GM08714 (cell line): Measurements from ENCODE around the gene GOLT1A.

Experiments
- H3K4me3 ChIP-seq: fragments of 200-500 bp; sonication (Bioruptor generic); 2 replicates; pipeline ENCODE4 v1.5.1; 2014; ENCODE audit warnings: mild to moderate bottlenecking, low read length, inconsistent platforms
- ZNF274 ChIP-seq: IDR thresholded peaks from 2 replicates; pipeline ENCODE4 v1.6.1; 2012; ENCODE audit warnings: mild to moderate bottlenecking, low read depth, low read length

Gene GOLT1A

DNA sequence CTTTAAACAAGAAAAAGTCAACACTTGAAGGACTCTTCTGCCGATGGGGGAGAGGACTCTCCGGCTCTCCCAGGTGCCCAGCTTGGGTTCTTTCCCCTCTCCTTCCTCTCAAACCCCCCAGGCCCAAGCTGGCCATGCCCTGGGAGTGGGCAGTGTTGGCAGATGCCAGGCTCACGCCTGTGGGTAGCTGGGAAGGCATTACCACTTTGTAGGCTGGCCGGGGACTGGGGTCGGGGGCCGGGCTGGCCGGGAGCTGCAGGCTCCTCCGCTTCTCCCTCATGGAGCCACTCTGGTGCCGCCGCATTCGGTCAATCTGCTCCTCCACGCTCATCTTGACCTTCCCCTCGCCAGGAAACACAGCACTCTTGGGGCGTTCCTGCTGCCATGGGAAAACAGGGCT is 16.4 kb upstream of the GOLT1A start:
- no peak for TF ChIP-seq ZNF274
- H3K4me3 ChIP-seq, result no peak overlapping the region

DNA sequence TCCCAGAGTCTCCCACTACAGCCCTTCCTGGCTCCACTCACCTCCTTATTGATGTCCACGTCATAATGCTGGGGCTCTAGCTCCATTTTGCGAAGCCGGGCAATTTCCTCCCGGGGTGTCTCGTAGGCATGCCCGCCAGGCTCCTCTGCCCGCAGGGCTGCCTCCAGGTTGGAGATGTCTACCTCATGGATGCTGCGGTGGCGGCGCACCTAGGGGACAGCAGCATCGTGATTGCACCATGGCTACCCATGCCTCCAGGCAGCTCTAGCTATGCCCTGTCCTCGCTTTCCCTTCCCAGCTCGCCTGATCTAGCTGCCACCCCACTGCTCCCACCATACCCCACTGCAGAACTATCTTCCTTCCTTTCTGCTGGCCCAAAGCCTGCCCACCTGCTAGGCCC is 15.1 kb upstream of the GOLT1A start:
- TF ChIP-seq ZNF274, result no peak
- no peak overlapping the region for H3K4me3 ChIP-seq

DNA sequence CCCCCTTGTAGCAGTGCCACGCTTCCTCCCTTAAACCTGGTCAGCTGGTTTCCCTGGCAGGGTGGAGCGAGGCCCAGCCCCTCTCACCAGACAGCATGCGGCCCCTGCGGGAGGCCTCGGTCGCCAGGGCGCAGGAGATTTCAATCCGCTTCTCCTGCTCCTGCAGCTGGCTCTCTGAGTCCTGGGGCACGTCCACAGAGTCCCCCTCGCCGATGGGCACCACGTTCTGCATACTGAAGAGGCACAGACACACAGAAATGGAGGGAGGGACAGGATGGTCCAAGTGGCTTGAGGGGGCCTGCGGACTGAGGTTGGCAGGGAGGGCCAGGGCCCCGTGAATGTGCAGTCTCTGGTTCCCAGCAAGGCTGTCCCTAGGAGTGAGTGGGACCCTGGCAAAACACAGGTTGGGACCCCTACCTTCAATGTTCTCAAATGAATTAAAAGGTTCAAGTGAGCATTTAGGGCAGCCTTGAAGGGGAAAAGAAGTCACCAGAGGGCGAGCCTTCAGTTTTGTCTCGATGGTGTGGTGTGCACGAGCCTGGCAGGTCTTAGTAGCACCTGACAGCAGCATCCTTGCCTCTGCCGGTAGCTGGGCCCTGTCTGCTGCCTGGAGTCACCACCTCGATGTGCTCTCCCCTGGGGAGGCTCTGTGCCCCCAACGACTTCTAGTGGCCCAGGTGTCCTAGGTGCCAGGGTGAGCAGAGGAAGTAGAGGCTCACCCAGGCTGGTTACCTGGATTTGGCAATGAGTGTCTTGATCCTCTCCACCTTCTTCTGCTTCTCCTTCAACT is 14.4 kb upstream of the GOLT1A start:
- TF ChIP-seq ZNF274, result no peak

DNA sequence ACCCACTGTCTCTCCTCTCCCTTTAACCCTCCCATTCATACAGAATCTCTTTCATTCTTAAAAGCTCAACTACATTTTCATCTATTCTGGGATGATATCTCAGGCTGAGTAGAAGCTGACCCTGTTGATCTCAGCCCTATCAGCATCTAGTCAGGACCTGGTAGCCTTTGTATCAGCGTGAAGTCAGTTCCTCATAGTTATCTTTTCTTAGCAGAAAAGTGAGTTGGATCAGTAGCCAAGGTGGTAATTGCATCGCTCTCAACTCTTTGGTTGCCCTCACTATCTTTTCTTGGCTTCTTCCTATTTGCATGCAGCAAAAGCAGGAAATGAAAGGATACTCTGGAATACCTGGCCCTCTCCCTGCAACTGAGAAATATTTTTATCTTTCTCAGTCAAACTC is 13.6 kb upstream of the GOLT1A start:
- no peak overlapping the region for H3K4me3 ChIP-seq
- TF ChIP-seq ZNF274, result no peak

More for the DNA sequence above, 14.4 kb upstream of the GOLT1A start:
- no peak overlapping the region for H3K4me3 ChIP-seq

DNA sequence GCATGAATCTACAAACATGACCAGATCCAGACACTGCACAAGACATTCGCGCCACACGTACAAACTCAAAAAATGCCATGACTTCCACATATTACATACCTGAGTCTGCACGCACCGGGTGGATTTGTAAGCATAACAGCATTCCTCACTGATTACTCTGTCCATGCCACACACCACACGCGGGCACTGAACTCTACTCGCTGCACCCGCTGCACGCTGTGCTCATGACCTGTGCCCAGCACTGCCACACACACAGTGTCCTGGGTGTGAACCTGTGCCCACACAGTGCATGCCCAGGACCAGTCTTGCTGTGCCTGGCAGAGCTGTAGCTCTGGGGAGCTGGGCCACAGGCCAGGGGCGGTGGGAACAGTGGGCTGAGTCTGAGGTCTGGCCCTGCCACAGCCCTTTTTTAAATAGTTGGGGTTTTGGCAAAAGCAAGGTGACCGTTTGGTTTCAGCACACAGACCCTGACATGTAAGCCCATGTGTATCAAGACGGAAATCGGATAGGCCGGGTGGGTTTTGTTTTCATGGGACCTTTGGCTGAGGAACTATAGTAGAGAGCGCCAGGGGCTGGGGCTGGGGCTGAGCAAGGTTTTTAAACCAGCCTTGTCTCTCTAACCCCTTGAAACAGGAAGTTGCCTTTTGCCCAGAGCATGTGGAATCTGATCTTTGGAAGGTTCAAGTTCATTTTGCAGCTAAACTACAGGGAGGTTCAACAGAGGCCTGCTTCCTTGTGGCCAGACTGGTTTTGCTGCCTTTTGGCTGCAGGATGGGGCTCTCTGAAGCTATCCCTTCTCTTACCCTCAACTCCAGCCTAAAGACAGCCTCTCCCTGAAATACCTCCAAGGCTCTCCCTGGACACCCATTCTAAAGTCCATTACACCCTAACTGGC is 12.3 kb upstream of the GOLT1A start:
- no peak for TF ChIP-seq ZNF274
- H3K4me3 ChIP-seq, result no peak overlapping the region

DNA sequence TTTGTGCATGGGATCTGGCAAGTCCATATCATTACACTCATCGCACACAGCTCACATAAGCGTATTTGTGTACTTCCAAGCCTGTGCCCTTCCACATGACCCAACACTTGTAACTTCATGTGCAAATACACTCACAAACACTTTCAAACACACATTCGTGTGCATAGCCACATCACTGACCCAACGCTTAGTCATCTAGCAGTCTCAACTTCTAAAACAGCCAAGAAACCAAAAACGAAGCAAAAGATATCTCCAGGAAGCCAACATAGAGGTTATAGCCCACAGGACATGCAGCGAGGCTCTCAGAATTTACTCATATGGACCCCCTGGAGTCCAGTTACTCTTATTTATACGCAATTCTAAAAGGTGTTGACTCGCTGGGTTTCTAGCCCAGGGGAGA is 10.9 kb upstream of the GOLT1A start:
- no peak for TF ChIP-seq ZNF274
- no peak overlapping the region for H3K4me3 ChIP-seq

DNA sequence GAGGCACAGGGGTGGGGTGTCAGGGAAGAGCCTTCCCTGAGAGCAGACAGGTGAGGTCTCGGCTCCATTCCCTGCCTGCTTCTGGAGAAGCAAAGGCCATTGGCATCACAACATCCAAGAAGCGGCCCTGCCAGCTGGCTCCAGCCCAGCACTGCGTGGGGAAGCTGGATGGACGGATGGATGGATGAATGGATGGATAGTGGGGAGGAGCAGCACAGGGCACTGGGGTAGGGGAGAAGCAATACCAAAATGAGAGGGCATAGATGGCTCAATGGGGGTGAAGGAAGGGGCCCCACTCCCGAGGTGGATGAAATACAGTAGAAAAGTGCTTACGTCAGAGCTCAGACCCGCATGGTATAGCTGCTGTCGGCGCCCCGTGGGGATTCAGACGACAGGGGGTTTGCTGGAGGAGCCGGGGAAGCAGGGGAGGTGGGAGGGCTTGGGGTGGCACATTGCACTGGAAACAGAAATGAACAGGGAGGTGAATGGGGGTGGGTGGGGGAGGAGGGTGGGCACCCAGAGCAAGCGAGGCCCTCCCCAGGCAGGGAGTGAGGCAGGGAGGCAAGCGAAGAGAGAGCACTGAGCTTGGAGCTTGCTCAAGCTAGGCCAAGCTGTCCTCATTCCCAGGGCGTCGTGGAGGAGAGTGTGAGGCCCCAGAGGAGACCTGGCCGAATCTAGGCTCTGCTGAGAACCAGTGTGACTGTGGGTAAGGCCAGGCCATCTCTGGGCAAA is 9.5 kb upstream of the GOLT1A start:
- H3K4me3 ChIP-seq, result no peak overlapping the region
- no peak for TF ChIP-seq ZNF274

DNA sequence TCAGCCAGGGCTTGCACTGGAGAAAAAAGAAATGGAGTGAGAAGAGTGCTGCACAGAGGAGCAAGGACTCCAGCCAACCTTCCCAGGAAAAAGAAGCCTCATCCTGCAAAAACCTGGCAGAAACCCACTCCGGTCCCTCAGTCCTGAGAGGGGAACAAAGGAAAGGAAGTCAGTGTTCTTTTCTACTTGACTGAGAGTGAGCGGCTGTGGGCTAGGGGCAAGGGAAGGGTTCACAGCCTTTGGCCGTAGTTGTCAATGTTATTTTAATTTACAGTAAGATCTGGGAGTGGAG is 8.9 kb upstream of the GOLT1A start:
- no peak for TF ChIP-seq ZNF274
- no peak overlapping the region for H3K4me3 ChIP-seq

DNA sequence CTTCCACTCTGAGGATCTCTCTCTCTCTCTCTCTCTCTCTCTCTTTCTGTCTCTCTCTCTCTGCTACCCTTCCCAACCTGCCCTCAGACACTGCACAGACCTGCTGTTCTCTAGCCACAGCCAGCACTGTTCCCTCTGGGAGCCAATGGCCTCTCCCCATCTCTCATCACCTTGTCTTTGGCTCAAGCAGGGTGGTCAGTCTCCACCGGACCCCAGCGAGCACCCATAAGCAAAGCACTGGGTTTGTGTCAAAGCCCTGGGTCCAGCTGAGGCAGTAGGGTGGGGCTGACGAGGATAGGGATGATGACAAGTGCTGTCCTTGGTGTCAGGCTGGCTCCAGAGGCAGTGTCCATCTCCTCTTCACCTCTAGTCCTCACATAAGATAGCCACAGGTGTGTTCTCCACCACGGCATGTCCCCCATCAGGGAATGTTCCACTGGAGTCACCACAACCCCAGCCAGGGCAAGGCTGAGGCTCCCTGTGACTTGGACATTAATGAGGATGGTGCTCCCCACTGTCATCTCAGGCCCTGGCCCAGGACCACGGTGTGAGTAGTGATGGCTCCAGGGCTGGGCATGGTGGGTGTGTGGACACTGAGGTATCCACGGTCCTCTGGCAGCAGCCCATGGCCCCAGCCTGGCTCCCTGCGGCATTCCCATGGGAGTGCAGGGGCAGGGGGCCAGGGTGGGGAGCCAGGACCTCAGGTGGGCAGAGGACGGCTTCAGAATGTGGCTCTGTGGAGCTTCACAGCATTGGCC is 8.4 kb upstream of the GOLT1A start:
- H3K4me3 ChIP-seq, result no peak overlapping the region
- no peak for TF ChIP-seq ZNF274

DNA sequence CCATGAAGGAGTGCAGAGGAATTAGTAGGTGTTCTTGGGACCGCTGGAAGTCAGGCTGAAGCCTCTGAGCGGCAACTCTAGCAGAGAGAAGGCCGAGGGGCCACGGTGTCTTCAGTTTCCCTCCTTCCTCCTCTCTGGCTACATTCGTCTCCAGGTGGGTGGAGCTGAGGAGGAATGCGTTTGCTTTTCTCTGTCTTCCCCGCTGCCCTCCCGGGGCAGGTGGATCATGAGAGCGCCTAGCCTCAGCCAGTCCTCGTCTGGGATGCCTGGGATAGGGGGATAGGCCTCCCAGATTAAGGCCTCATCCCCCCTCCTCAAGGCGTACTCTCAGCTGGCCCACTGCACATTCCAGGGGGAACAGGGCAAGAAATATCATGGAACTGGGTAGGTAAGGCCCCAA is 7.5 kb upstream of the GOLT1A start:
- H3K4me3 ChIP-seq, result no peak overlapping the region
- no peak for TF ChIP-seq ZNF274

DNA sequence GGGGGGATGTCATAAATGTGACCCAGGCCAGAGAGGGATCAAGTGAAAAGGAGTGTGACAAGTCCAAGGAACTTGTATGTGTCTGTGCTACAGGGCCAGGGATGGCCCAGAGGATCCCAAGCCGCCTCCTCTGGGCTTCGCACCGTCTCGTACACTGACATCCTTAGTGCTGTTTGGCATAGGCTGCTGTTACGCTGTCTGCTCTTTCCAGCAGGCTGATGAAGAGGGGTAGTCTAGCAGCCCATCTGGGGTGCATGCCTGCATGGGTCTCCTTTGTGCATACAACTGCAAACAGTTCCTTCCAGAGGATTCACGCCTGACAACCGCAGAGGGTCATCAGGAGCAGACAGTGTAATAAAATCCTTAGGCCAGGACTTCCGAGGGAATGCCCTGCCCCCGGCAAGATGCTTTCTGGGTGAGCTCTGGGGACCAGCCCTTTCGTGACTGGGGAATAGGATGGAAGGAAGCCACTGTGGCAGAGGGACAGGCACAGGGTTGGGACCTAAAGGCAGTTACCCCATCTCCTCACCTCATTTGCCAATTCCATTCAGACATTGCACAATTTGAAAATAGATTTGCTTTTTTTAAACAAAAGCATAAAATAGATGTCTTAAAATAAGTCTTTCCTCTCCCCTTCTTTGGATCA is 6.3 kb upstream of the GOLT1A start:
- TF ChIP-seq ZNF274, result no peak
- no peak overlapping the region for H3K4me3 ChIP-seq

DNA sequence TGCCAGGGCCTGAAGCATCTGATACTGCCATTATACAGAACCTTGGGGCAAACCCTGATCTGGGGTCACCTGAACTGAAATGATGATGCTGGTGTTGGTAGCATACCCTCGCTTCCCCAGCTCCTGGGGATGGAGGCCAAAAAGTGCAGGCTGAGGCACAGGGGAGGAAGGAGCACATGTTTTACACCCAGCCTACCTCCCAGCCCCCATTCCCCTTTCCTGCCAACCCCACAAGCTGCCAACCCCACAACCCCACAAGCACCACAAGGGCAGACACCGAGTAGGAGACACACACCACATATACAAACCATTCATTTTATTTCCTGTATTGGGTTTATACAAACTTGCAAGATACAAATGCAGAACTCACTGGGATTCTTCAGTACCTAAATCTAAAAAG is 4.8 kb upstream of the GOLT1A start:
- no peak overlapping the region for H3K4me3 ChIP-seq

DNA sequence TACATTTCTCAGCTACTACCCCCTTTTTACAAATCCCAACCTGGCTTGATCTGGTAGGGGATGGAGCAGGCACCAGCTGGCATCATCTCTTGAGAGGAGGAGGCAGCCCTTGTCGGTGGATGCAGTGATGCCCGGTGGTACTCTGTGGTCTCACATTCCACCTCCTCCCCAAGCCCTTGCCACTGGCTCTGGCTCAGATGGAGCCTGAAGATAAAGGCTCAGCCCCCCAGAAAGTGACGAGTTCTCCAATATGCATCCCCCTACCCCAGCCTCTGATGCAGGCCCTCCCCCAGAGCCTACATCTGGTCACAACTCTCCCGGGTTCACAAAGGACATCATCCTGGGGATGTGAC is 3.8 kb upstream of the GOLT1A start:
- no peak overlapping the region for H3K4me3 ChIP-seq
- TF ChIP-seq ZNF274, result no peak

More for the DNA sequence above, 4.8 kb upstream of the GOLT1A start:
- TF ChIP-seq ZNF274, result no peak
